ENCODE results near the gene ILF3.
"Not testable (repeated sequence)": the region's sequence is repeated elsewhere in the genome, so short reads cannot be mapped to it uniquely, and the experiment has no call there.

Gene ILF3

GRCh38 chr19:10662384-10663251, 8.5 kb downstream of the ILF3 start:
- DNase-seq (ENCODE audit: insufficient read length, low spot score) (no peak), FAIRE-seq (no peak)
- no peak for TF ChIP-seq CTCF (IDR thresholded peaks at IDR 0.05; ENCODE audit: insufficient read depth, missing control alignments)

- not testable (repeated sequence) for DNase-seq (ENCODE audit: insufficient read length, low spot score); FAIRE-seq
These were observed 9.1 kb downstream of the ILF3 start for GRCh38 chr19:10663252-10663563.

- DNase-seq (ENCODE audit: insufficient read length, low spot score), result no peak
- no peak for TF ChIP-seq CTCF (IDR thresholded peaks at IDR 0.05; ENCODE audit: insufficient read depth, missing control alignments)
- no peak for FAIRE-seq
These were observed 13.7 kb downstream of the ILF3 start for GRCh38 chr19:10667867-10668266.

- no peak for TF ChIP-seq CTCF (IDR thresholded peaks at IDR 0.05; ENCODE audit: insufficient read depth, missing control alignments)
- FAIRE-seq (no peak), DNase-seq (ENCODE audit: insufficient read length, low spot score) (no peak)
These were observed 15.1 kb downstream of the ILF3 start for GRCh38 chr19:10669246-10669645.

GRCh38 chr19:10670182-10670581, 16.0 kb downstream of the ILF3 start:
- DNase-seq (ENCODE audit: insufficient read length, low spot score), result no peak
- no peak for TF ChIP-seq CTCF (IDR thresholded peaks at IDR 0.05; ENCODE audit: insufficient read depth, missing control alignments)
- no peak for FAIRE-seq

- no peak for TF ChIP-seq CTCF (IDR thresholded peaks at IDR 0.05; ENCODE audit: insufficient read depth, missing control alignments)
- FAIRE-seq, result no peak
These were observed 17.0 kb downstream of the ILF3 start for GRCh38 chr19:10670876-10671804.

GRCh38 chr19:10671922-10672321, 17.8 kb downstream of the ILF3 start:
- DNase-seq (ENCODE audit: insufficient read length, low spot score); FAIRE-seq: not testable (repeated sequence)

More at GRCh38 chr19:10670876-10671804, 17.0 kb downstream of the ILF3 start:
- DNase-seq (ENCODE audit: insufficient read length, low spot score), result no peak

- not testable (repeated sequence) for FAIRE-seq; DNase-seq (ENCODE audit: insufficient read length, low spot score)
These were observed 21.1 kb downstream of the ILF3 start for GRCh38 chr19:10675214-10675613.

Measured in D721Med (cell line).